B cell (primary cell): Measurements from ENCODE around the gene SIGLEC14. TPM values are rescaled to one million over a fixed set of nuclear protein-coding genes. Genes with fewer than 3 reads are reported as not detected.

ENCODE experiments used
- ATAC-seq: fragments of 200-7000 bp; cut with Tn5 transposase; one replicate; pipeline ENCODE4 v1.10.0; 2021; ENCODE audit warnings: low read depth, mild to moderate bottlenecking, moderate number of reproducible peaks, moderate library complexity
- CTCF ChIA-PET: fragments of 350-600 bp; sonication (Branson Sonifier 250); formaldehyde crosslinking; loops from one replicate; lab custom pipeline; 2021; ENCODE audit warnings: antibody characterized with exemption, inconsistent platforms; lab: Charles Lee
- POLR2A ChIA-PET: fragments of 350-600 bp; sonication (Branson Sonifier 250); formaldehyde crosslinking; loops from one replicate; lab custom pipeline; 2021; ENCODE audit warnings: antibody characterized with exemption; lab: Charles Lee
- DNase-seq: peaks from one replicate; pipeline ENCODE4 v3.0.0; 2013
- H2AFZ ChIP-seq: 2 replicates; pipeline ENCODE4 v1.6.1; 2012; ENCODE audit warnings: mild to moderate bottlenecking, low read depth, low read length; ENCODE audit not compliant: insufficient read depth, poor library complexity, severe bottlenecking
- H3K27ac ChIP-seq, 2 donors: 1 replicate in 1 of 2; 2 replicates in 1 of 2; pipeline ENCODE4 v1.5.1; 2012 to 2013; ENCODE audit warnings: low read length in 2 of 2, mild to moderate bottlenecking in 2 of 2, moderate library complexity in 1 of 2
- H3K27me3 ChIP-seq, 4 experiments: fragments of 200-600 bp in 1 of 4; sonication (generic) in 1 of 4; replicated peaks in 1 of 4; 1 replicate in 2 of 4; 2 replicates in 2 of 4; pipeline versions ENCODE4 v1.6.1 to v1.7.0; 2013 to 2016; ENCODE audit warnings: low read length in 3 of 4, mild to moderate bottlenecking in 2 of 4, mixed read lengths in 1 of 4, moderate library complexity in 1 of 4; ENCODE audit not compliant: insufficient read depth in 4 of 4, control insufficient read depth in 3 of 4; ENCODE audit errors: control extremely low read depth in 1 of 4
- H3K36me3 ChIP-seq, 2 experiments: replicated peaks in 1 of 2; 1 replicate in 1 of 2; 2 replicates in 1 of 2; pipeline versions ENCODE4 v1.6.1 to v1.7.1; 2013; ENCODE audit warnings: low read length in 1 of 2; ENCODE audit not compliant: insufficient read depth in 2 of 2, control insufficient read depth in 1 of 2; ENCODE audit errors: control extremely low read depth in 1 of 2, extremely low read depth in 1 of 2
- H3K4me1 ChIP-seq, 2 donors: fragments of 200-600 bp in 1 of 2; sonication (generic) in 1 of 2; 1 replicate in 1 of 2; 2 replicates in 1 of 2; pipeline versions ENCODE4 v1.5.1 to v1.6.1; 2013 to 2017; ENCODE audit warnings: low read length in 2 of 2; ENCODE audit not compliant: control insufficient read depth in 2 of 2, insufficient read depth in 2 of 2
- H3K4me2 ChIP-seq: replicated peaks from 2 replicates; pipeline ENCODE3; 2012; ENCODE audit warnings: mild to moderate bottlenecking, low read depth, low read length; ENCODE audit not compliant: poor library complexity, severe bottlenecking
- H3K4me3 ChIP-seq, 5 experiments: fragments of 200-600 bp in 1 of 5; sonication (generic) in 1 of 5; 1 replicate in 3 of 5; 2 replicates in 2 of 5; pipeline versions ENCODE4 v1.5.1 to v1.7.0; 2011 to 2016; ENCODE audit warnings: low read length in 4 of 5, mild to moderate bottlenecking in 4 of 5, low read depth in 2 of 5, control low read depth in 1 of 5, moderate library complexity in 1 of 5; ENCODE audit not compliant: insufficient read depth in 1 of 5; ENCODE audit errors: control extremely low read depth in 1 of 5, extremely low read depth in 1 of 5
- H3K79me2 ChIP-seq: fragments of 200-600 bp; sonication (generic); one replicate; pipeline ENCODE4 v1.6.0; 2016; ENCODE audit warnings: low read length; ENCODE audit not compliant: control insufficient read depth, insufficient read depth
- H3K9ac ChIP-seq: fragments of 200-600 bp; sonication (generic); 2 replicates; pipeline ENCODE4 v1.6.1; 2017; ENCODE audit warnings: mild to moderate bottlenecking, low read length, moderate library complexity
- H3K9me3 ChIP-seq, 3 donors: one replicate each; pipeline versions ENCODE4 v1.6.1 to v1.7.1; 2013; ENCODE audit warnings: low read length in 2 of 3; ENCODE audit not compliant: control insufficient read depth in 2 of 3, insufficient read depth in 1 of 3; ENCODE audit errors: control extremely low read depth in 1 of 3
- H4K20me1 ChIP-seq: 2 replicates; pipeline ENCODE4 v1.6.0; 2012; ENCODE audit warnings: mild to moderate bottlenecking, low read length; ENCODE audit not compliant: insufficient read depth, control insufficient read depth, poor library complexity, severe bottlenecking
- H3K27ac Mint-ChIP-seq: one replicate; pipeline ENCODE4 v1.8.0; 2021; ENCODE audit warnings: mixed read lengths
- H3K27me3 Mint-ChIP-seq: one replicate; pipeline ENCODE4 v1.8.0; 2021; ENCODE audit warnings: mixed read lengths
- H3K4me1 Mint-ChIP-seq: one replicate; pipeline ENCODE4 v1.8.0; 2021; ENCODE audit warnings: mixed read lengths
- H3K4me3 Mint-ChIP-seq: one replicate; pipeline ENCODE4 v1.8.0; 2021; ENCODE audit warnings: mixed read lengths
- H3K9me3 Mint-ChIP-seq: one replicate; pipeline ENCODE4 v1.8.0; 2022; ENCODE audit warnings: mixed read lengths; ENCODE audit not compliant: insufficient read depth
- EZH2 ChIP-seq: IDR thresholded peaks from 2 replicates; pipeline ENCODE4 v1.6.1; 2012; ENCODE audit warnings: borderline replicate concordance, low read depth, mild to moderate bottlenecking, moderate library complexity, low read length; ENCODE audit not compliant: insufficient read depth, poor library complexity, severe bottlenecking
- WGBS: methylation state at CpG from one replicate; pipeline ENCODE4 v1.1.5; 2013; ENCODE audit warnings: missing lambda C conversion rate; ENCODE audit not compliant: insufficient coverage; 5-methylcytosine and 5-hydroxymethylcytosine counted together
- intact Hi-C: fragments of 100-400 bp; cut with micrococcal nuclease; formaldehyde crosslinking; loops from one replicate; pipeline ENCODE4 v1.10.0; 2022
- polyA plus RNA-seq: library from polyadenylated mRNA; depleted of rRNA; stranded (reverse); fragments of >200 nt; gene quantifications from 2 replicates; pipeline ENCODE4 v1.2.3, GENCODE V29; 2012
- total RNA-seq, 2 donors: library from RNA; stranded (reverse); fragments of 120-200 nt in 1 of 2; gene quantifications; 1 replicate in 1 of 2; 2 replicates in 1 of 2; pipeline versions ENCODE4 v1.2.3 to v1.2.4, GENCODE V29; 2013 to 2022
- TF ChIP-seq, protein P1 (sequence below): fragments of 200-600 bp; IDR thresholded peaks from one replicate; pipeline ENCODE4 v1.8.0; 2022; ENCODE audit warnings: antibody characterized with exemption, mild to moderate bottlenecking

The SIGLEC14 gene
- total and polyA plus RNA-seq, 2 donors (not counting 1 experiment from before 2014, with no cell fraction given): 11.2 to 30.0 TPM

DNA sequence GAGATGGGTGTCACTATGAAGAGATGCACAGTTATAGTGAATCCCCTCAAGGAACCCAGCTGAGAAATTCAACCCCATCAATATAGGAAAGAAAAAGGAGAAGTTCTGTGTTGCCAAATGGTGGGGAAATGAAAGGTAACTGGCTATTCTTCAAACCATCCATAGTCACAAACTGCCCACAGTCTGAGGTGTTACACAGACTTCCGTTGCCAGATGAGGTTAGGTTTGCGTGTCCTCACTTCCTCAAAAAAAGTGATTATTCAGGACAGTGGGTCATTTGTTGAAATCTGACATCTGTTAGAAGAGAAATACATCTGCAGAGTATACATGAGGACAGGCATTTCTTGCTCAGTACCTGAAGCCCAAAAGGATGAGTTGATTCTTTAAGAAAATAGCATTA lies 25.4 kb downstream of the SIGLEC14 start:
- Mint-ChIP-seq H3K4me3 (no peak overlapping the region), H3K27me3 (no peaks in the 10 kb centered on the region), H3K4me1 (peaks cover 23% of the 10 kb centered on the region), H3K27ac (peak overlapping the region; percentile 59), H3K9me3 (no peaks in the 10 kb centered on the region)
- no peaks in the 10 kb centered on the region for H3K27me3 ChIP-seq
- no CpG with 5 or more reads among the region's 2 CpGs for WGBS
- no peaks in the 10 kb centered on the region for H4K20me1 ChIP-seq
- peak overlapping the region in 1 of 2 donors; percentile 56 for H3K27ac ChIP-seq
- ATAC-seq (peak; percentile 73), DNase-seq (peak; percentile 66)
- peaks cover 4% of the 10 kb centered on the region for H3K79me2 ChIP-seq
- no peak overlapping the region for H2AFZ ChIP-seq
- H3K4me3 ChIP-seq: no peak overlapping the region
- H3K36me3 ChIP-seq: peaks cover 0 to 34% of the 10 kb centered on the region in 2 experiments
- TF ChIP-seq EZH2: no peak
- H3K9ac ChIP-seq: no peak overlapping the region
- H3K4me2 ChIP-seq: peak overlapping the region; percentile 27
- POLR2A ChIA-PET: no interaction called here
- peaks cover 12 to 22% of the 10 kb centered on the region in 2 donors for H3K4me1 ChIP-seq
- CTCF ChIA-PET: interaction anchor here (1.0 to 2.9 kb wide), 5 partner anchors 20 to 149 kb away, joined by 3 to 18 read pairs (median 5); no protein-coding TSS in a partner anchor
- H3K9me3 ChIP-seq: no peaks in the 10 kb centered on the region
- intact Hi-C loops: loop anchor here (2.0 kb wide), 1 partner anchor 14 kb away; no protein-coding TSS in a partner anchor

DNA sequence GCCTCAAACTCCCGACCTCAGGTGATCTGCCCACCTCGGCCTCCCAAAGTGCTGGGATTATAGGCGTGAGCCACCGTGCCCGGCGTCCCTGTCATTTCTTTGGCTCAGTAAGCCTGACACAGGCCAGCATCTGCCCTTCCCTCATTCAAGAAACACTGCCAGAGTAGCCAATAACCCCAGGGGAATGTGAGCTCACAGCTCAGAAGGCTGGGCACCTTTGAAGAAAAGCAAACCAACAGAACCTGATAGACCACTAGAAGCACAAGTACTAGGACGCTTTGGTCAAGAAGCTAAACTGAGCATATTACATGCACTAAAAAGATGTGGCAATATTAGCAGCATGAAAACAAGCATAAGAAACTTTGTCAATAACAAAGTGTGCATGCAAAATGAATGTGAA lies 30.6 kb downstream of the SIGLEC14 start:
- ATAC-seq: no peak
- peaks cover 40% of the 10 kb centered on the region for H4K20me1 ChIP-seq
- H3K36me3 ChIP-seq: peaks cover 0 to 45% of the 10 kb centered on the region in 2 experiments
- peaks cover 31% of the 10 kb centered on the region for H3K4me1 Mint-ChIP-seq
- no peak overlapping the region for H3K27ac ChIP-seq
- H3K9ac ChIP-seq: no peak overlapping the region
- no peak overlapping the region for H3K27ac Mint-ChIP-seq
- no peak for TF ChIP-seq EZH2
- TF ChIP-seq, protein P1, sequence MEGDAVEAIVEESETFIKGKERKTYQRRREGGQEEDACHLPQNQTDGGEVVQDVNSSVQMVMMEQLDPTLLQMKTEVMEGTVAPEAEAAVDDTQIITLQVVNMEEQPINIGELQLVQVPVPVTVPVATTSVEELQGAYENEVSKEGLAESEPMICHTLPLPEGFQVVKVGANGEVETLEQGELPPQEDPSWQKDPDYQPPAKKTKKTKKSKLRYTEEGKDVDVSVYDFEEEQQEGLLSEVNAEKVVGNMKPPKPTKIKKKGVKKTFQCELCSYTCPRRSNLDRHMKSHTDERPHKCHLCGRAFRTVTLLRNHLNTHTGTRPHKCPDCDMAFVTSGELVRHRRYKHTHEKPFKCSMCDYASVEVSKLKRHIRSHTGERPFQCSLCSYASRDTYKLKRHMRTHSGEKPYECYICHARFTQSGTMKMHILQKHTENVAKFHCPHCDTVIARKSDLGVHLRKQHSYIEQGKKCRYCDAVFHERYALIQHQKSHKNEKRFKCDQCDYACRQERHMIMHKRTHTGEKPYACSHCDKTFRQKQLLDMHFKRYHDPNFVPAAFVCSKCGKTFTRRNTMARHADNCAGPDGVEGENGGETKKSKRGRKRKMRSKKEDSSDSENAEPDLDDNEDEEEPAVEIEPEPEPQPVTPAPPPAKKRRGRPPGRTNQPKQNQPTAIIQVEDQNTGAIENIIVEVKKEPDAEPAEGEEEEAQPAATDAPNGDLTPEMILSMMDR: no peak
- no peaks in the 10 kb centered on the region for H3K27me3 ChIP-seq
- no peak overlapping the region for H2AFZ ChIP-seq
- no peak for DNase-seq
- peaks cover 13 to 14% of the 10 kb centered on the region in 2 donors for H3K4me1 ChIP-seq
- peaks cover 47% of the 10 kb centered on the region for H3K79me2 ChIP-seq
- H3K4me3 Mint-ChIP-seq: no peak overlapping the region
- H3K9me3 Mint-ChIP-seq: peaks cover 6% of the 10 kb centered on the region
- CTCF ChIA-PET: interaction anchor here (1.1 to 3.9 kb wide), 4 partner anchors 9 to 143 kb away, joined by 3 to 25 read pairs (median 12); no protein-coding TSS in a partner anchor
- POLR2A ChIA-PET: no interaction called here
- WGBS: 92% methylated on average over 7 of the region's 7 CpGs
- H3K4me3 ChIP-seq: no peak overlapping the region
- H3K27me3 Mint-ChIP-seq: no peaks in the 10 kb centered on the region
- intact Hi-C loops: no loop called here
- H3K9me3 ChIP-seq: peaks cover 0 to 9% (median 1%) of the 10 kb centered on the region in 3 donors
- no peak overlapping the region for H3K4me2 ChIP-seq
